ENCODE measurements around the gene RAP1A. TPM values are rescaled to one million over a fixed set of nuclear protein-coding genes. Genes with fewer than 3 reads are reported as not detected.
A peak's percentile ranks its signal among the peaks of the same experiment; 100 is the strongest.

The RAP1A gene
- total RNA-seq, 2 donors from 2014 or later = 109 to 112 TPM

- no peak for DNase-seq
- Mint-ChIP-seq H3K4me3 (no peak overlapping the region), H3K27ac (peak overlapping the region; percentile 24), H3K27me3 (no peaks in the 10 kb centered on the region), H3K4me1 (peaks cover 20% of the 10 kb centered on the region), H3K36me3 (ENCODE audit: low read depth) (peaks cover 21% of the 10 kb centered on the region)
- ATAC-seq = no peak
- H3K9me3 ChIP-seq (ENCODE audit: control insufficient read depth, low read length, poor library complexity, severe bottlenecking) = no peaks in the 10 kb centered on the region
These were observed 85.2 kb downstream of the RAP1A start for GRCh38 chr1:111704776-111705175.

GRCh38 chr1:111705841-111706240 lies 86.3 kb downstream of the RAP1A start:
- no peak overlapping the region for H3K4me3 Mint-ChIP-seq
- H3K4me1 Mint-ChIP-seq = peaks cover 13% of the 10 kb centered on the region
- no peaks in the 10 kb centered on the region for H3K9me3 ChIP-seq (ENCODE audit: control insufficient read depth, low read length, poor library complexity, severe bottlenecking)
- no peaks in the 10 kb centered on the region for H3K27me3 Mint-ChIP-seq
- H3K36me3 Mint-ChIP-seq (ENCODE audit: low read depth) = peaks cover 11% of the 10 kb centered on the region
- DNase-seq = no peak
- peak overlapping the region; percentile 89 for H3K27ac Mint-ChIP-seq
- no peak for ATAC-seq

- no peak for ATAC-seq
- Mint-ChIP-seq H3K4me3 (no peak overlapping the region), H3K36me3 (ENCODE audit: low read depth) (peaks cover 5% of the 10 kb centered on the region), H3K27me3 (no peaks in the 10 kb centered on the region), H3K4me1 (peaks cover 11% of the 10 kb centered on the region), H3K27ac (peak overlapping the region; percentile 89)
- no peak for DNase-seq
- no peaks in the 10 kb centered on the region for H3K9me3 ChIP-seq (ENCODE audit: control insufficient read depth, low read length, poor library complexity, severe bottlenecking)
These were observed 87.3 kb downstream of the RAP1A start for GRCh38 chr1:111706921-111707320.

- Mint-ChIP-seq H3K36me3 (ENCODE audit: low read depth) (peaks cover 5% of the 10 kb centered on the region), H3K4me3 (no peak overlapping the region), H3K27ac (peak overlapping the region; percentile 89), H3K27me3 (no peaks in the 10 kb centered on the region), H3K4me1 (peaks cover 11% of the 10 kb centered on the region)
- DNase-seq = no peak
- ATAC-seq = no peak
- no peaks in the 10 kb centered on the region for H3K9me3 ChIP-seq (ENCODE audit: control insufficient read depth, low read length, poor library complexity, severe bottlenecking)
These were observed 88.3 kb downstream of the RAP1A start for GRCh38 chr1:111707906-111708305.

GRCh38 chr1:111709986-111710385 lies 90.4 kb downstream of the RAP1A start:
- Mint-ChIP-seq H3K4me1 (peaks cover 11% of the 10 kb centered on the region), H3K27ac (peak overlapping the region; percentile 89), H3K27me3 (no peaks in the 10 kb centered on the region), H3K36me3 (ENCODE audit: low read depth) (peaks cover 5% of the 10 kb centered on the region), H3K4me3 (no peak overlapping the region)
- H3K9me3 ChIP-seq (ENCODE audit: control insufficient read depth, low read length, poor library complexity, severe bottlenecking) = no peaks in the 10 kb centered on the region
- no peak for ATAC-seq
- DNase-seq = no peak

GRCh38 chr1:111716333-111716732 lies 96.7 kb downstream of the RAP1A start:
- DNase-seq (no peak), ATAC-seq (no peak)
- Mint-ChIP-seq H3K27me3 (no peaks in the 10 kb centered on the region), H3K4me1 (peaks cover 24% of the 10 kb centered on the region), H3K4me3 (no peak overlapping the region), H3K27ac (no peak overlapping the region), H3K36me3 (ENCODE audit: low read depth) (peaks cover 9% of the 10 kb centered on the region)
- H3K9me3 ChIP-seq (ENCODE audit: control insufficient read depth, low read length, poor library complexity, severe bottlenecking) = no peaks in the 10 kb centered on the region

GRCh38 chr1:111717450-111717849 lies 97.9 kb downstream of the RAP1A start:
- DNase-seq = no peak
- H3K27ac Mint-ChIP-seq = peak overlapping the region; percentile 79
- no peaks in the 10 kb centered on the region for H3K27me3 Mint-ChIP-seq
- H3K4me1 Mint-ChIP-seq = peaks cover 29% of the 10 kb centered on the region
- ATAC-seq = no peak
- H3K36me3 Mint-ChIP-seq (ENCODE audit: low read depth) = peaks cover 9% of the 10 kb centered on the region
- H3K4me3 Mint-ChIP-seq = no peak overlapping the region
- H3K9me3 ChIP-seq (ENCODE audit: control insufficient read depth, low read length, poor library complexity, severe bottlenecking) = no peaks in the 10 kb centered on the region

- H3K27me3 Mint-ChIP-seq = no peaks in the 10 kb centered on the region
These were observed 99.5 kb downstream of the RAP1A start for GRCh38 chr1:111719135-111719534.

GRCh38 chr1:111719674-111720132 lies 100.1 kb downstream of the RAP1A start:
- Mint-ChIP-seq H3K4me3 (no peak overlapping the region), H3K27ac (peak overlapping the region; percentile 97), H3K36me3 (ENCODE audit: low read depth) (peaks cover 9% of the 10 kb centered on the region), H3K4me1 (peaks cover 47% of the 10 kb centered on the region), H3K27me3 (no peaks in the 10 kb centered on the region)
- ATAC-seq = no peak
- no peak for DNase-seq
- H3K9me3 ChIP-seq (ENCODE audit: control insufficient read depth, low read length, poor library complexity, severe bottlenecking) = no peaks in the 10 kb centered on the region

More at GRCh38 chr1:111719135-111719534, 99.5 kb downstream of the RAP1A start:
- Mint-ChIP-seq H3K36me3 (ENCODE audit: low read depth) (peaks cover 9% of the 10 kb centered on the region), H3K4me3 (no peak overlapping the region), H3K4me1 (peaks cover 43% of the 10 kb centered on the region), H3K27ac (peak overlapping the region; percentile 97)
- H3K9me3 ChIP-seq (ENCODE audit: control insufficient read depth, low read length, poor library complexity, severe bottlenecking) = no peaks in the 10 kb centered on the region
- DNase-seq (no peak), ATAC-seq (no peak)

- peaks cover 53% of the 10 kb centered on the region for H3K4me1 Mint-ChIP-seq
- no peaks in the 10 kb centered on the region for H3K9me3 ChIP-seq (ENCODE audit: control insufficient read depth, low read length, poor library complexity, severe bottlenecking)
- no peaks in the 10 kb centered on the region for H3K27me3 Mint-ChIP-seq
- ATAC-seq (no peak), DNase-seq (no peak)
- peak overlapping the region; percentile 97 for H3K27ac Mint-ChIP-seq
- H3K36me3 Mint-ChIP-seq (ENCODE audit: low read depth) = peaks cover 9% of the 10 kb centered on the region
- H3K4me3 Mint-ChIP-seq = no peak overlapping the region
These were observed 100.8 kb downstream of the RAP1A start for GRCh38 chr1:111720274-111720976.

GRCh38 chr1:111720977-111721786 lies 101.6 kb downstream of the RAP1A start:
- no peak overlapping the region for H3K4me3 Mint-ChIP-seq
- DNase-seq (no peak), ATAC-seq (no peak)
- H3K27ac Mint-ChIP-seq = peak overlapping the region; percentile 97
- peaks cover 9% of the 10 kb centered on the region for H3K36me3 Mint-ChIP-seq (ENCODE audit: low read depth)
- H3K4me1 Mint-ChIP-seq = peaks cover 53% of the 10 kb centered on the region
- no peaks in the 10 kb centered on the region for H3K27me3 Mint-ChIP-seq
- no peaks in the 10 kb centered on the region for H3K9me3 ChIP-seq (ENCODE audit: control insufficient read depth, low read length, poor library complexity, severe bottlenecking)

- H3K4me1 Mint-ChIP-seq = peaks cover 45% of the 10 kb centered on the region
- H3K27me3 Mint-ChIP-seq = no peaks in the 10 kb centered on the region
- H3K36me3 Mint-ChIP-seq (ENCODE audit: low read depth) = no peaks in the 10 kb centered on the region
- peak overlapping the region; percentile 66 for H3K4me3 Mint-ChIP-seq
- peak overlapping the region; percentile 97 for H3K27ac Mint-ChIP-seq
- H3K9me3 ChIP-seq (ENCODE audit: control insufficient read depth, low read length, poor library complexity, severe bottlenecking) = no peaks in the 10 kb centered on the region
- ATAC-seq (peak; percentile 95), DNase-seq (peak in 1 of 3 donors; percentile 53)
These were observed 103.7 kb downstream of the RAP1A start for GRCh38 chr1:111723091-111723806.

- Mint-ChIP-seq H3K4me3 (peak overlapping the region; percentile 66), H3K4me1 (peaks cover 45% of the 10 kb centered on the region), H3K36me3 (ENCODE audit: low read depth) (no peaks in the 10 kb centered on the region), H3K27me3 (no peaks in the 10 kb centered on the region), H3K27ac (peak overlapping the region; percentile 97)
- no peaks in the 10 kb centered on the region for H3K9me3 ChIP-seq (ENCODE audit: control insufficient read depth, low read length, poor library complexity, severe bottlenecking)
- no peak for ATAC-seq
- DNase-seq = no peak
These were observed 104.3 kb downstream of the RAP1A start for GRCh38 chr1:111723871-111724270.
